LHCN-M2 (cell line): ENCODE results near the gene ZAP70. TPM values are rescaled to one million over a fixed set of nuclear protein-coding genes. Genes with fewer than 3 reads are reported as not detected.
"Not testable (repeated sequence)": the region's sequence is repeated elsewhere in the genome, so short reads cannot be mapped to it uniquely, and the experiment has no call there.

Source experiments
- DNase-seq: peaks from one replicate; pipeline ENCODE4 v3.0.0-alpha.2; 2012; ENCODE audit warnings: low read depth
- total RNA-seq: library from RNA; depleted of rRNA; stranded (reverse); fragments of >200 nt; gene quantifications from 2 replicates; pipeline ENCODE4 v1.2.3, GENCODE V29; 2014

Gene ZAP70
- total RNA-seq, 1 experiment from 2014 or later = 0.40 TPM

DNA sequence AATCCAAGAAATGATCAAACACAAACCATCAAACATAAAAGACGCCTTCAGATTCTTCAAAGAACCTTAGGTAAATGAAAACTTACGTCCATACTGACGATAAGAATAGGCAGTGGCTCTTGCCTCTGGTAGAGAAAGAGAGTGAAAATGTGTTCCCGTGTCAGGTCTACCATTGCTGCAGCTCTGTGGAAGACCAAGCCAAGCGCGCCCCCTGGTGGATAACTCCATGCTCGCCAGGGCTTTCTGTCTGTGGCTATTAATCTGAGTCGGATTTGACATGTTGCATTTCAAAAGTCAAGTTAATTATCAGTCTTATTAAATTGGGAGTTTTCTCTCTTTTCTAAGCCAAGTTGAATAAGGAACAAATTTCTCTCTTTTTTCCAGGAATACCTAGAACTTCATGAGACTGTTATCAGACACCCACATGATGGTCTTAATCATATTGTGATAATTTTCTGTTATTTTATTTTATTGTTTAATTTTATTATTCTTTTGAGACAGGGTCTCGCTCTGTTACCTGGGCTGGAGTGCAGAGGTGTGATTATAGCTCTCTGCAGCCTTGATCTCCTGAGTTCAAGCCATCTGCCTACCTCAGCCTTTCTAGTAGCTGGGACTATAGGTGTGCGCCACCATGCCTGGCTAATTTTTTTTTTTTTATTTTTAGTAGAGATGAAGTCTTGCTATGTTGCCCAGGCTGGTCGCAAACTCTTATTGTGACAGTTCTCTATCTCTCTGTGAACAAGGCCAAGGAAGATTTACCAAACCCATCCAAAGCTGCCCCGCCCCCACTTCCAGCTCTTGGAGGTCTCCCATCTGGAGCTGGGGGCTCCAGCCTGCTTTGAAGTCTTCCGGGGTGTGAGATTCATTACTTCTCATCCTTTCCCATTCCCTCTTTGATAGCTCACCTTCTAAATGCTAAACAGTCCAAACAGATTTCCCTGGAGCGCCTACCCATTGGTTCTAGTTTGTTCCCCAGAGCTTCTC lies 15.8 kb upstream of the ZAP70 start:
- DNase-seq = peak; percentile 70

DNA sequence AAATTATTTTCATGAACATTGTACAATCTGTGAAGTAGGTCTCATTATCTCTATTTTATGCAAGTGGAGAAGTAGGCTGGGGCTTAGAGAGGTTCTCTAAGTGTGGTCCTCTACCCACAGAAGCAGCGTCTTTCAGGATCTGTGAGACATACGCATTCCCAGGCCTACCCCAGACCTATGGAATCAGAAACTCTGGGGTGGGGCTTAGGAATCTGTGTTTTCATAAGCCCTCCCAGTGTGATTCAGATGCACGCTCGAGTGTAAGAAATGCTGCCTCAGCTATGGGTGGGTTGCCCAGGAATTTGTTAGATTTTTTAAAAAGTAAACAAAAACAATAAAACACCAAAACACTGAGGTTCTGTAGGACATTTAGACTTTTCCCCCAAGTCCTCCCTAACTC lies 14.8 kb upstream of the ZAP70 start:
- DNase-seq = no peak

DNA sequence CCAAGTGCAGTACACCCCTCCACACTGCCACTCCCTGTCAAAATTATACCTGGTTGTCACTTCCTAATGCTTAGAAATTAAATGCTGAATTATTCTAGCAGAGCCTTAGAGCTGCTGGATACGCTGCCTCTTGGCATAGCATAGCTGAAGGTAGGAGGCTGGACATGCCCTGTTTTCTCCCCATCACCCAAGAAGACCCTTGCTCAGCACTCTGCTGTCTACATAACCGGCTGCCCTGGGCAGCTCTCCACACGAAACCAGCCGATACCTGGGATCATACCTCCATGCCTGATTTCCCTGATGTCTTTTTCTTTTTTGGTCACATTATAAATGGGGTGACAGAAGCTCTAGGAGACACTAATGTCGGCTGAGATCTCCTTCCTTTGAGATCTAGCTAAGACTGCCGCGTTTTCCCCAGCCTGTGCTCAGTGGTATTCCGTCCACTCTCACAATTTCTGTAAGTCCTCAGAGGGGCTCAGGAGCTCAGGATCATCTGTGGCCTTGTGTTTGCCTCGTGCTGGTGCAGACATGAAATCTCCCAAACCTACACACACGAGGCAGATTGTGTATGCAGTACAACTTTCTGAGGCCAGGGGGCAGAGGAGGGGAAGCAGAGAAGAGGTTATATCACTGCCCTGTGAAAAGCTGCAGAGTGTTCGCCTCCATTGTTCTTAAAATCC lies 13.5 kb upstream of the ZAP70 start:
- DNase-seq = peak; percentile 66

DNA sequence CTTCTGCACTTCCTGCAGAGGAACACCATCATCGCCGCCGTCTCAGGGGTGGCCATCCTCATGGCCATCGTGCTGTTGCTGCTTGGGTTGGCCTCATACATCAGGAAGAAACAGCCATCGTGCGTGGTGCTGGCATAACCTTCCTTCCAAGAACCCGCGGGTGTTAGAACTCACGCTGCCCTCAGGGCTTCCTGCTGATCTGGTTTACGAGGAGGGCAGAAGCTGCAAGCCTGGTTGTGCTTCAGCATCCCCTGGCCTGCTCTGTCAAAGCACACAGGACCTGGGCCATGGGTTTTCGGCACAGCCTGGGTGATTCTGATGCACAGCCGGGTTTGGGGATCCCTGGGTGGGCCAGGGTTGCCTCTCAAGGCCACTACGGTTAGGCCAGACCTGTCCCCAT lies 12.2 kb upstream of the ZAP70 start:
- no peak for DNase-seq

DNA sequence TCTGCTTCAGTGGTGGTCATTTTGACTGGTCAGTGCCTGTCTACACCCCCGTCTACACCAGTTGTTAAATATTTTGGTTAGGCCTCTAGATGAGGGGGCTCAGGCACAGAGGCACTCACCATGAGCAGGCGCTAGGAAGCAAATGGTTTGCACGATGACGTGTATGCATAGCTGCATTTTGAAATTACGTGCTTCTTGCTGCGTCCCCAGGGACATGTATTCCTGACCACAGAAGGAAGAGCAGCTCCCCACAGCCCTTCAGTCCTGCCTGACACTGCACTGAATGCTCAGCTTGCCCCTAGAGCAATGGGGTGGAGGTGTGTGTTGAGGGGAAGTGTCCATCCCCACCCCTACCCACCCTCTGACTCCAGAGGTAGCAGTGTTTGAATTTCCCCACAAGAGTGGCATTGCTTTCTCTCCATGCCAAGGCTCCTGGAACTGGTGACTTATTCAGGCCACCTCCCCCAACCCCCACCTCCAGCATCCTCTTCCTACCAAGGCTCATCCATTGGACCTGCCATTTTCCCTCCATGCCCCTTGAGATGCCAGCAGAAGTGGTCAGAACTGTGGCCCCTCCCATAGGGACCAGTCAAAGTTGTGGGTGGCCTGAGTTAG lies 11.4 kb upstream of the ZAP70 start:
- DNase-seq = peak; percentile 91

DNA sequence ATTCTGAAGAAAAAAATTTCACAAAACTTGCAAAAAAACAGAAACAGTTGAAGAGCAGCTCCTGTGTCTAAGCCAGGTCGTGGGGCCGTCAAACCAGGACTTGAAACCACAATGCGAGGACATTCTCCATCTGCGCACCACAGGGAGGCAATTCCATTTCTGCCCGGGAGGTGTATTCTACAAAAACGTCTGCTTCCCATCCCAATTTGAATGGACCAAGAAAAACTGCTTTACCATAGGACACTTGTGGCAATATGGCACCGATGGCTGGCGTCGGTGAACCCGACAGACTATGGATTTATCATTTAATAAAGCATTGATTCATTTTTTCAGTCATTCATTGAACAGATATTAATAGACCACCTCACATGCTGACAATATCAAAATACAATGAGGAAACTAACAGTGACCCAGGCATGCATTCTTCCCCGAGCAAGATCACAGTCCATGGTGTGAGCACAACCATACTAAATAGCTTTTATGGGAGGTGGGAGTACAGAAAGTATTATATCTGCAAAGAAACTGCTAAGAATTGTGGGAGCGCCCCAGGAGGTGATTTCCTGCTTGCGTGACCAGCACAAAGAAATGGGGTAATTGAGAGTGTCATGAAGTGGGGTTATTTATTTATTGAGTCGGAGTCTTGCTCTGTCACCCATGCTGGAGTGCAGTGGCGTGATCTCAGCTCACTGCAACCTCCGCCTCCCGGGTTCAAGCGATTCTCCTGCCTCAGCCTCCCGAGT lies 10.5 kb upstream of the ZAP70 start:
- no peak for DNase-seq

DNA sequence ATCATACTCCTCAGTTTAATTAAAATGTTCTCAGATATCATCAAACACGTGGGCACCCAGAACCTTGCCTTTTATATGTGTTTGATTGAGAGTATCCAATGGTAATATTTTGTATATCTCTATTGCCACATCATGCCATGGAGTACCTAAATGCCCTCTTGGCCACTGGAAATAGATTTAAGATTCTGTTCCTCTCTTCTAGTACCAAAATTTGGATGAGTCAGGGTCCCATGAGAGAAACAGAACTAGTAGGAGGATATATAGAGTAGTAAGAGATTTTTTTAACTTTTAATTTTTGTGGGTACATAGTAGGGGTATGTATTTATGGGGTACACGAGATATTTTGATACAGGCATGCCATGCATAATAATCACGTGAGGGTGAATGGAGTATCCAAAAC lies 9.6 kb upstream of the ZAP70 start:
- no peak for DNase-seq

DNA sequence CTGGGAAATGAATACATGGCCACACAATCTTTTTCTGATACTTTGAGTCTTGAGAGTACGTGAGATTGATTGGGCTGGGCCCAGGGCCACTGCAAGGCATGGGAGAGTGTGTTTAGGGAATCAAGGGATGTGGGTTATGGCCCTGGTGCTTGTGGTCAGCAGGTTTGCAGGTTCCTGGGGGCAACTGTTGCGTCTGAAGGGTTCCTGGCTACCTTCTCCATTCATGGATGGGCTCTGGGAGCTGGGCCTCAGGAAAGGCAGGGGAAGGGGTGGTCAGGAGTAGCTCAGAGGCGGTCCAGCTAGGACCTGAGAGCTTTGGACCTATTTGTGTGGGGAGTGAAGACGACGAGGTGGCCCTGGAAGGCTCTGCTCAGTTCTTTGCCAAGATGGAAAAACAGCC lies 8.4 kb upstream of the ZAP70 start:
- no peak for DNase-seq

DNA sequence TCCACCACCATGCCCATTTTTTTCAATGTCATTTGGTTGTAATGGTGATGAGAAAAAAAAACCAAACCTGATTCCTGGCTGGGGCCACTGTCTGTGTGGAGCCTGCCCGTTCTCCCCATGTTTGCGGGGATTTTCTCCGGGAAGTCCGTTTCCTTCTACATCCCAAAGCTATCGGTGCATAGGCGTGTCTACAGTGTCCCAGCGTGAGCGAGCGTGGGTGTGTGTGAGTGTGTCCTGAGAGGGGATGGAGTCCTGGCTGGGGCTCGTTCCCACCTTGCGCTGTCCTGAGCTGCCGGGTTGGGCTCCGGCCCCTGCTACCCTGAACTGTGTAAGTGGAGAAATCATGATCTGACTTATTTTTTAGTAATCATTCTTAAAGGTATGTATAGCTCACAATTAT lies 7.3 kb upstream of the ZAP70 start:
- no peak for DNase-seq

DNA sequence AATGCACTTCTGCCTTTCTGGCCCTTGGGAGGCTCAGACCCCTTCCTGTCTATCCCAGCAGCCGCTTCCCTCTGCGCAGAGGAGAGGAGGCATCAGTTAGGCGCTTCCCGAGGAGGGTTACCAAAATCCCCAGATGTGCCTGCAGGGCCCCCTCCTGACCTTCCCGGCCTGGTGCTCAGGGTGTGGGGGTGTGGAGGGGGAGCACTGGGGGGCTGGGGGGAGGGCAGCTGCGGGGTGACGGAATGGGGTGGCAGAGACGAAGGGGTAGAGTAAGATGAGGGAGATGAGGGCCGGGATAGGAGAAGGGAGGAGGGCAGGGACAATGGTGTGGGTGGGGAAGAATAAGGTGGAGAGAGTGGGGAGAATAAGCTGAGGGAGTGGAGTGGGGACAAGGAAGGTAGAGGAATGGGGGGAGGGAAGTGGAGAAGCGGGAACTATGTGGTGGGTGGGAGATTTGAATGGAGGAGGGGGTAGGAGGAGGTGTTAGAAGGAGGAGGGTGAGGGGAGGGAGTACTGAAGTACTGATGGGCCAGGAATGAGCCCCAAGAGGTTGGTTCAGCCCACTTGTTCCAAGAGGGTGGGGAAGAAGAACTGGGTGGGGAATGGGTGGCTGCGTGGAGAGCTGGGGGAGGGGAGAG lies 6.5 kb upstream of the ZAP70 start:
- no peak for DNase-seq

DNA sequence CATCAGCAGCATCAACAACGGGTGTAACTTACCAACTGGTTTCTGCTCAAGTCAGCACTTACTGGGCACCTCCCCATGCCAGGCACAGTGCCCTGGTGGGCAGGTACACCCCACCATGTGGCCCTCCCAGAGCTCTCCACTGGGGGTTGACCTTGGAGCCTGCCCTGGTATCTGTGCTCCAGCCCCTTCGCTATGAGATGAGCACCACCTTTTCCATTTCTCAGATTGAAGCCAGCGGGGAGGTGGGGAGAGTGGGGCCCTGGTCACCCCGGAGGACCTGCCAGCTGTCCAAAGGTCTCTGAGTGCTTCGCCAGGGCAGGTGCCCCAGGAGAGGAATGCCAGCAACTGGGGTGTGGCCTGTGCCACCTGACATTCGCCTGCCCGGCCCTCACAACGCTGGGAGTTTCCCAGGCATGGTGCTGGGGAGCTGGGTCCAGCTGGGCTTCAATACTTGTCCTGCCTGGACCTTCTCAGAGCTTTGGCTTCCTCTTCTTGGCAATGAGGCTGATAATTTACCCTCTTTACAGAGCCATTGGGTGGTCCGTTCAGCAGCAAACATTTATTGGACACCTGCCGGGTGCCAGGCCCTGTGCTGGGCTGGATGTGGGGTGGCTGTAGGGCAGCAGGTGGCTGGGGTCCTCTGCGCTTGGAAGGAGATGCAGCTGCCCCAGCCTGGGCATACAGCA lies 5.9 kb upstream of the ZAP70 start:
- no peak for DNase-seq

DNA sequence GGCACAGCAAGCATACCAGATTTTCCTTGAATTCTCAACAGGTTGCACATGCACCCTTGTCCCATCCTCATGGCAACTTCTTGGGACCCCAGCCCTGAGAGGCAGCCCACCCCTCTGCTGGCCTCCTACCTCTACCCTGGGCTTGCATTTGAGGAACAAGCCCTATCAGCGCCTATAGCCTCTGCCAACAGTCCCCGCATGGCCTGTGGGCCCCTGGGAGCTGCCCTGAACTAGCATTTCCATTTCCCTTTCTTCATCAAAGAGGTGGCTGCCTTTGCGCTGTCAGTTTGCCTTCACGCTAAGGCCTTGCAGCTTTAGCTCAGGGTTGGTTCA lies 5.4 kb upstream of the ZAP70 start:
- no peak for DNase-seq

DNA sequence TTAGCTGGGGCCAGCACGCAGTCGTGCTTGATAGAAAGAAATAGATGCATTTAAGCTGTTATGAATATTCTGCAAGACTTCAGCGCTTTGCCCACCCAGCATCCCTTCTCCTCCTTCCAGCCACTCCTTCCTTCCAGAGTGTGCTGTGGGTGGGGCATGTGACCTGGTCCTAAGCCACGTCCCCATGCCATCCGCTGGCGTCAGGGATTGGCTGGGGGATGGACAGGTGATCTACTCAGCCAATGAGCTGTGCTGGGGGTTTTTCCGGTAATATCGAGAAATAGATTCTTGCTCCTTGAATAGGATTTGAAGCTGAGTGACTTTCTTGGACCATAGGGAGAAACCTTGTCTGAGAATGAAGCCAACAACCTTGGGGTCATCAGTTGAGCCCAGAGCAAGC lies 4.8 kb upstream of the ZAP70 start:
- no peak for DNase-seq

DNA sequence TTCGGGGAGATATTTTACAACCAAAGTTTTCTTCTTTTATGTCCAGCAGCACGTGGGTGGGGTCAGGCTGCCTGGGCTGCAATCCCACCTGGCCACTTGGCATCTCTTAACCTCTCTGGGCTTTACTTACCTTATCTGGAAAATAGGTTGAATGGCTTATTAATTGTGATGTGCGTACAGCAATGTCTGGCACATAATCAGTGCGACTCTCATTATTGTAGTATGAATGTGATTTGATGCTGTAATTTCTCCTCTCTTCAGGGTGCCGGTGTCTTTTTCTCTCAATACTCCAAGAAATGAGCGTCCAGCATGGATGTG lies 2.0 kb upstream of the ZAP70 start:
- no peak for DNase-seq

DNA sequence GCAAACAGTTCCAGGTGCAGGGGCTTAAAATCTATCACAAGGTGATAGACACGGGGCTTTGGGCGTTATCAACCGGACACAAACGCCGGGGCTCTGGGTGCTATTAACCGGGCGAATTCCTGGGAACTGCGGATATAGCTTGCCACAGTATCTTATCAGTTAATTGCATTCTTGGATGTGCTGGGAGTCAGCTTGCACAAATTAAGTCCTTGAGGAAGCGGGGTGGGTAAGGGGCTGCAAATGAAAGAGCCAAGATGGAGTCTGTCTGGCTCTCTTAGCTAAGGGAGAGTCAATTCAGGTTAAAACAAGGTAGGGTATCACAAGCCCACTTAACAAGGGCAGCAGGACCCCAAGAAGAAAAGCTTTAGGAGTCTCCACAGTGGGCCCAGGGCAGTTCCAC lies 1.2 kb upstream of the ZAP70 start:
- not testable (repeated sequence) for DNase-seq

DNA sequence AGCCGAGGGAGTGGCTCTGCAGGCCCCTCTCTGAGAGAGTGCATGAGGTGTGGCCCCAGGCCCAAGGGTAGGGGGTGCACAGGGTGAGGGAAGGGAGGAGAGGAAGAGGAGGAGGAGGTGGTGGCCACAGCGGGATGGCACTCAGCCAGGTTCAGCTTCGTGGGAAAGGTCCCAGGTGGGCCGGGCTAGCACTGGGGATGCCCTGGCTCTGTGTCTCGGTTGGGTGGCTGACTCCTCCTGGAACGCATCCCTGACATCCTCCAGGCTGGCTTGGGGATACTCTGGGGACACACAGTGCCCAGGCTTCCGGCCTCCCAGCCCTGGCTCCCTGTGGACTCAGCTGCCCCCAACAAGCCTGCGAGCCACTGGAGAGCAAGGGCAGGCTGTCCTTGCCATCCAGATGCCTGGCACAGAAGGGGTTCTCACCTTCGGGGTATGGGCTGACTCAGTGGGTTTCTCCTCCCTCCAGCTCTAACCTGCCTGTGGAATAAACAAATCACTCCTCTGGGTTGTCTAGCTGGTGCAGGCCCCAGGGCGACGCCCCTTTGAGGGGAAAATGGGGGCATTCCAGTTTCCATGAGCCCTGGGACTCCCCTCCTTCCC lies 582 bp upstream of the ZAP70 start:
- no peak for DNase-seq

DNA sequence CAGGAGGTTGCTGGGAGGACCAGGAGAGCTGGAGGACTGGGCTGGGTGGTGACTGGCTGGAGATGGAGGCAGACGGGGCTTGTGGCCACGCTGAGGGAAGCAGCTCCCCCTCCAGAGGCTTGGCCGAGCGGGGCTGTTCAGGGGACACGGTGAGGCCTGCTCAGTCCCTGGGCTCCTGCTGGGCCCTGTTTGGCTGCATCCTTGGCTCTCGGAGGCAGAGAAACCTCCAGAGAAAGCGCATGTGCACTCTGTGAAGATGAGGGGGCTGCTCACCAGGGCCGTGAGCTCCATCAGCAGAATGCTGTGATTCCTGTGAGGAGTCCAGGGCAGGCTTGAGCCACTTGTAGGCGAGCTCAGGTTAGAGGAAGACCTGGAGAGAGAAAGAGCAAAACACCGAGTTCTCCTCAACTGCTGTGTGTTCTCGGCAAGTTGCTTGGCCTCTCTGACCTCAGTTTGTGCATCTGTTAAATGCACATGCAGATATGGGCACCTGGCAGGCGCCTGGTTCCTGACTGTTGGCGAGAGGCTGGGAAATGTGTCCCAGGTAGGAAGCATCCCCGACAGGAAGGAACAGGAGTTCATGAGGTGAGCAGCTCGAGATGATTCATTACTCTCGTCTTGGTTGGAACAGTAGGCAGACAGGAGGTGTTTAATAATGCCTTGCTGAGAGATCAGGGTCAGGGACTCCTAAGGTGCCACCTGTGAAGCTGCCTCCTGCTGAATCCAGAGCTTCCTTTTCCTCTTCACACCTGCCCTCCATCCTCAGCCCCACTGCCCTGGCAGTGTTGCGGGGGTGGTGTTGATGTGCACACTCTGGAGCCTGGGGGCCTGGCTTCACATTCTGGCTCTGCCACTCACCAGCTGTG lies 941 bp downstream of the ZAP70 start:
- no peak for DNase-seq

DNA sequence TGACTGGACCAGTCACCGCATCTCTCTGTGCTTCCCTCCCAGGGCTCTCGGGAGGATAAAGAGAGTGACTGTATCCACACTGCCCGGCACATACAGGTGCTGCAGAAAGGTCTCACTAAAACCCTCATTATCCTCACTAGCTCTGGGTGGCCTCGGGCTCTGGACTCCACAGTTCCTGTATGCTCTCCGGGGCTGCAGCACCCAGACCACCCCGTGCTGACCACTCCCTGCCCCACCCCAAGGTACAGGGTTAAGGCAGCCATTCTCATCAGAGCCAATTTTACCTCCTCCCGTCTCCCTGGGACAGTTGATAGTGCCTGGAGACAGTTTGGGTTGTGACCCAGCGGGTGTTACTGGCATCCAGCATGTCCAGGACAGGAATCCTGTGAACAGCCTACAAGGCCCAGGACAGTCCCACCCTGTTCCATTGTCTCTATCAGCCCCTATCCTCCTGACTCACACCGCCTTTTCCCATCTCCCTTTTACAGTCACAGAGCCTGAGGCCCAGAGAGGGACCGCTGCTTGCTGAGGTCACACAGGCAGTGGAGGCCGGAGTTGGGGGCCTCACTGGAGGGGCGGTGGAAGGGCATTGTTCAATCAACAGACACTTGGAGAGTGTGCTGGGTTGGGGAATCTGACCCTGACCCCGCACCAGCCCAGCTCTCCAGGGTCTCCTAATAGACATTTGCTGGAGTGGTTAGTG lies 1.7 kb downstream of the ZAP70 start:
- no peak for DNase-seq
